ENCODE measurements around the gene SGK2.

SGK2 gene

DNA sequence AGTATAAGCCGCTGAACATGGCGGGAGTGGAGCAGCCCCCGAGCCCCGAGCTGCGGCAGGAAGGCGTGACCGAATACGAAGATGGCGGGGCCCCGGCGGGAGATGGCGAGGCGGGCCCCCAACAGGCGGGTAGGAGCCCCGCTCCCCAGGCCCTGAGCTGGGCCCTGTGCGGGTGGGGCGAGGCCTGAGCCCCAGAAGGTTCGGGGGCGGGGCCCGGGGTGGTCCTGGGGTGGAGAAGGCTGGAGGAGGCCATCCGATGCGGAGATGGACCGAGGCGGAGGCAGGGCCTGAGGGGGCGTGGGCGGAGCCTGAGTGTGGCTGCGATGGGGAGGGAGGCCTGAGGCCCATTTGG lies 44.2 kb upstream of the SGK2 start:
- Histone ChIP-seq H3K27ac (peak overlapping the region; percentile 76), H3K9me3 (ENCODE audit: control insufficient read depth, low read length) (no peaks in the 10 kb centered on the region), H3K27me3 (ENCODE audit: control insufficient read depth, insufficient read depth, low read length) (no peaks in the 10 kb centered on the region), H2AFZ (peak overlapping the region; percentile 75), H3K4me3 (ENCODE audit: low read depth, low read length) (peak overlapping the region; percentile 53), H3K4me2 (ENCODE audit: low read length) (peak overlapping the region; percentile 71), H3K4me1 (peaks cover 3% of the 10 kb centered on the region), H3K79me2 (no peaks in the 10 kb centered on the region), H3K36me3 (ENCODE audit: control insufficient read depth, insufficient read depth, low read length) (no peaks in the 10 kb centered on the region), H3K9ac (peak overlapping the region; percentile 50)
- TF ChIP-seq, protein P1, sequence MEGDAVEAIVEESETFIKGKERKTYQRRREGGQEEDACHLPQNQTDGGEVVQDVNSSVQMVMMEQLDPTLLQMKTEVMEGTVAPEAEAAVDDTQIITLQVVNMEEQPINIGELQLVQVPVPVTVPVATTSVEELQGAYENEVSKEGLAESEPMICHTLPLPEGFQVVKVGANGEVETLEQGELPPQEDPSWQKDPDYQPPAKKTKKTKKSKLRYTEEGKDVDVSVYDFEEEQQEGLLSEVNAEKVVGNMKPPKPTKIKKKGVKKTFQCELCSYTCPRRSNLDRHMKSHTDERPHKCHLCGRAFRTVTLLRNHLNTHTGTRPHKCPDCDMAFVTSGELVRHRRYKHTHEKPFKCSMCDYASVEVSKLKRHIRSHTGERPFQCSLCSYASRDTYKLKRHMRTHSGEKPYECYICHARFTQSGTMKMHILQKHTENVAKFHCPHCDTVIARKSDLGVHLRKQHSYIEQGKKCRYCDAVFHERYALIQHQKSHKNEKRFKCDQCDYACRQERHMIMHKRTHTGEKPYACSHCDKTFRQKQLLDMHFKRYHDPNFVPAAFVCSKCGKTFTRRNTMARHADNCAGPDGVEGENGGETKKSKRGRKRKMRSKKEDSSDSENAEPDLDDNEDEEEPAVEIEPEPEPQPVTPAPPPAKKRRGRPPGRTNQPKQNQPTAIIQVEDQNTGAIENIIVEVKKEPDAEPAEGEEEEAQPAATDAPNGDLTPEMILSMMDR (IDR thresholded peaks at IDR 0.05), result no peak

DNA sequence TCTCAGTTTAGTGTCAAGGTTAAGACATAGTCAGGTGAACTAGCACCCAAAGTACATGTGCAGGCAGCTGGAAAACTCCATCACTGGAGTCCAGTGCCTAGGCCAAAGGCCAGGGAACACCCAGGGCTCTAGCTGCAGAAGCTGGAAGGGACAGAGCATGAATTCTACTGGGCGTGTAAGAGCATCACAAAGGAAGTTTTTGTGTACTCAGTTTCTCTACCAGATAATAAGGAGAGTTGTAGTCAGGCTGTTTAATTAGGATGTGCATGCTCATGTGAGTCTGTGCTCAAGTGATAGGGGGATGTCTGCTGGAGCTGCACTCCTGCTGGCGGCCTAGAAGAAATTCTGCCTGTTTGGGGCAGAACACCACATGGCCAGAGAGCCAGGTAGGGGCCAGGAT lies 43.2 kb upstream of the SGK2 start:
- TF ChIP-seq, protein P1 (IDR thresholded peaks at IDR 0.05), result no peak
- Histone ChIP-seq H3K9ac (no peak overlapping the region), H3K36me3 (ENCODE audit: control insufficient read depth, insufficient read depth, low read length) (no peaks in the 10 kb centered on the region), H3K27me3 (ENCODE audit: control insufficient read depth, insufficient read depth, low read length) (no peaks in the 10 kb centered on the region), H3K79me2 (no peaks in the 10 kb centered on the region), H3K4me3 (ENCODE audit: low read depth, low read length) (peak overlapping the region; percentile 53), H3K27ac (no peak overlapping the region), H3K4me2 (ENCODE audit: low read length) (peak overlapping the region; percentile 71), H3K4me1 (peaks cover 3% of the 10 kb centered on the region), H3K9me3 (ENCODE audit: control insufficient read depth, low read length) (no peaks in the 10 kb centered on the region), H2AFZ (no peak overlapping the region)

DNA sequence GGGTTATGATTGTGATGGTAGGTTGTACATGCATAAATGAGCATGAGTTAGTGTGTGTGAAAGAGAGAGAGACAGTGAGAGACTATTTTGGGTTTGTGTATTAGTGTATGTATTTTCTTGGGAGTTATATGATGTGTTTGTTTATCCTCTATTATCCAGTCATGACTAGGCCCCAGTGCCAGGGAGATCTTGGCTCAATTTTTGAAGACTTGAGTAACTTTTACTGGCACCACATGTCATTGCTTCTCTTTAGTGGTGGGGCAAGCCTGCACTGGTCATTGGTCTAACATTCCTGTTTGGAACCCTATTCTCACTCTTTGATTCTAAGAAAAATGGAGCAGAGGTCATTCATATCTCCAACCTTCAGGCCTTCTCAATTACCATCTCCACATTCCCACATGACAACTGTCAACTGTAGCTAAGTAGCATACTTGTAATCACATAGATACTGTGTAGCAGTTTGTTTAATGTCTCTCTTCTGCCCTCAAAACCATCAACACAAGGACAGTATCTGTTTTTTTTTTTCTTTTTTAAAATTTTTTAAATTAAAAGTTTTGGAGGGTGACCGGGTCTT lies 42.5 kb upstream of the SGK2 start:
- Histone ChIP-seq H3K27ac (no peak overlapping the region), H3K79me2 (no peaks in the 10 kb centered on the region), H3K4me3 (ENCODE audit: low read depth, low read length) (no peak overlapping the region), H3K36me3 (ENCODE audit: control insufficient read depth, insufficient read depth, low read length) (no peaks in the 10 kb centered on the region), H2AFZ (no peak overlapping the region), H3K4me2 (ENCODE audit: low read length) (no peak overlapping the region), H3K9ac (no peak overlapping the region), H3K27me3 (ENCODE audit: control insufficient read depth, insufficient read depth, low read length) (no peaks in the 10 kb centered on the region), H3K9me3 (ENCODE audit: control insufficient read depth, low read length) (no peaks in the 10 kb centered on the region), H3K4me1 (peaks cover 3% of the 10 kb centered on the region)
- TF ChIP-seq, protein P1 (IDR thresholded peaks at IDR 0.05), result no peak

DNA sequence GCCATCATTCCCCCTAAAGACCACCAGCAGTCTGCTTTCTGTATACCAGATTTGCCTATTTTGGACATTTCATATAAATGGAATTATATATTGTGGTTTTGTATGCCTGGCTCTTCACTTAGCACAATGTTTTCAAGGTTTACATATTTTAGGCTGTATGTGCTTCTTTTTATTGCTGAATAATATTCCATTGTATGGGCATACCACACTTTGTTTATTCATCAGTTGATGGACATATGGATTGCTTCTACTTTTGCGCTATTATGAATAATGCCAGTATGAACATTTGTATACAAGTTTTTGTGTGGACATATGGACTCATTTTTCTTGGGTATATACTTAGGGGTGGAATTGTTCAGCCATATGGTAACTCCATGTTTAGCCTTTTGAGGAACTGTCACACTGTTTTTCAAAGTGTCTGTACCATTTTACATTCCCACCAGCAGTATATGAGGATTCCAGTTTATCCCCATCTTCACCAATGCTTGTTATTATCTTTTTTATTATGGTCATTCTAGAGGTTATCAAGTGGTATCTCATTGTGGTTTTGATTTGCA lies 38.7 kb upstream of the SGK2 start:
- Histone ChIP-seq H3K4me1 (no peaks in the 10 kb centered on the region), H2AFZ (no peak overlapping the region), H3K27me3 (ENCODE audit: control insufficient read depth, insufficient read depth, low read length) (no peaks in the 10 kb centered on the region), H3K36me3 (ENCODE audit: control insufficient read depth, insufficient read depth, low read length) (no peaks in the 10 kb centered on the region), H3K9me3 (ENCODE audit: control insufficient read depth, low read length) (no peaks in the 10 kb centered on the region), H3K4me3 (ENCODE audit: low read depth, low read length) (no peak overlapping the region), H3K9ac (no peak overlapping the region), H3K27ac (no peak overlapping the region), H3K79me2 (no peaks in the 10 kb centered on the region), H3K4me2 (ENCODE audit: low read length) (no peak overlapping the region)
- TF ChIP-seq, protein P1 (IDR thresholded peaks at IDR 0.05), result no peak

DNA sequence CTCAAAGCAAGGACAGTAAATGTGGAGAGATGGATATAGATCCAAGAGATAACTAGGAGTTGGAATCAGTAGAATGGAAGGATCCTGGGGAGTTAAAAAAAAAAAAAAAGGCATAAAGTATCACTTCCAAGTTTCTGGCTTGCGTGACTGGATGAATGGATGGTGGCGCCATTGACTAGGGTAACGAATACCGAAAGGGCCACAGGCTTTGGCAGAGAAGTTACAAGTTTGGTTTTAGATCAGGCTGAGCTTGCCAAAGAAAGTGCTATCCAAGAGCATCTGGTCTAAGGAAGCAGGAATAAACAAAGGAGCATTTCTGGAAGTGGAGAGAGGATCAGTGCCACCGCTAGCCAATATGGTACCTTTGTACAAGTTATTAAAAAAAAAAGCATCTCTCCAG lies 33.8 kb upstream of the SGK2 start:
- no peak overlapping the region for H3K4me2 ChIP-seq (ENCODE audit: low read length)
- no peaks in the 10 kb centered on the region for H3K27me3 ChIP-seq (ENCODE audit: control insufficient read depth, insufficient read depth, low read length)
- no peaks in the 10 kb centered on the region for H3K4me1 ChIP-seq
- H3K9ac ChIP-seq, result no peak overlapping the region
- H3K27ac ChIP-seq, result no peak overlapping the region
- TF ChIP-seq, protein P1 (IDR thresholded peaks at IDR 0.05), result no peak
- H3K9me3 ChIP-seq (ENCODE audit: control insufficient read depth, low read length), result no peaks in the 10 kb centered on the region
- H3K79me2 ChIP-seq, result no peaks in the 10 kb centered on the region
- H3K4me3 ChIP-seq (ENCODE audit: low read depth, low read length), result no peak overlapping the region
- H3K36me3 ChIP-seq (ENCODE audit: control insufficient read depth, insufficient read depth, low read length), result no peaks in the 10 kb centered on the region
- no peak overlapping the region for H2AFZ ChIP-seq
